HG02588 (cell line): ENCODE results near the gene KIF20A.
"Not testable (repeated sequence)": the region's sequence is repeated elsewhere in the genome, so short reads cannot be mapped to it uniquely, and the experiment has no call there.

Source experiments
- ATAC-seq: cut with Tn5 transposase; IDR thresholded peaks from one replicate; pipeline ENCODE4 v1.9.1; 2021; ENCODE audit warnings: mild to moderate bottlenecking, moderate library complexity; ENCODE audit not compliant: unreplicated experiment

The KIF20A gene

DNA sequence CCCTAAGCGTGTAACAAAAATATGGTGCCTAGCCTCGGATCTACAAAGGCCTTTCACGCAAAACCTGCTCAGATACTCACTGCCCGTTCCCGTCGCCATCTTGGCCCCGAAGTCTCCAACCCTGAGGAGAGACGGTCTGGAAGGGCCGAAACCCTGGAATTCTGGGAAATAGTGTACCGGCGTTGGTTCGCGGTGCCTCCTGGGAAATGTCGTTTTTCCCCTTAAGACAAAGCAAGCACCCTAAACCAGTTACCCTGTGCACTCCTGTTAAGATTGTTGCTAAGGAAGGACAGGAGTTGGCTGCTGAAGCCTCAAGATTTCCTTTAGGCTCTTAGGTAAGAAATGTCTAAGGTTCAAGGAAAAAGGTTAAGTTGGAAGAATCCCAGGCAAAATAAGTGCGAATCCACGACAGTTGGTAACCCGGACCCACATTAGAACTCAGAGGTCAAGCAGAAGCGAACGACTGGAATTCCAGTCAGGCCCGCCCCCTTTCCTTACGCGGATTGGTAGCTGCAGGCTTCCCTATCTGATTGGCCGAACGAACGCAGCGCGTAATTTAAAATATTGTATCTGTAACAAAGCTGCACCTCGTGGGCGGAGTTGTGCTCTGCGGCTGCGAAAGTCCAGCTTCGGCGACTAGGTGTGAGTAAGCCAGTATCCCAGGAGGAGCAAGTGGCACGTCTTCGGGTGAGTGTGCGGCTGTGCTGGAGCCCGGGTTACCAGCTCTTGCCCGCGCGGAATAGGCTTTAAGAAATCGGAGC is at the start of gene KIF20A, which contains the start of gene BRD8:
Gene KIF20A, plus strand, starts transcription at position 597 of the 761 bp plus-strand sequence. CDS start 569 bp downstream, outside the sequence.
Gene BRD8, minus strand, starts transcription at position 115 of the 761 bp plus-strand sequence. Its CDS starts 16 bp downstream, at position 99.
- peak; percentile 84 for ATAC-seq

DNA sequence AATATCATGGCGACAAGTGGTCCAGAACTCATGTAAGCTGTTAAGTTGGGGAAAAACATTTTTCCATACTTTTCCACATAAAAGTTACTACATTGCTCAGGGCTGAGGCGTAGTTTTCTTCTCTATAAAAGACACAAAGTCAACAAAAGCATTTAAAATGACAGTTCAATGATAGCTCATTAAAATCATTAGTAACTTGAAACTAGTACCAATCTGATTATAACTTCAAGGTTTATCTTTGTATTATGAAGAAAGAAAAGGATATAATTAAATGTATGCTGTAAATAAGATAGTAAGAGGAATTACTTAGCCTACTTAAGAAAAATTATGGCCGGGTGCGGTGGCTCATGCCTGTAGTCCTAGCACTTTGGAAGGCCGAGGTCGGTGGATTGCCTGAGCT is 49.6 kb upstream of the KIF20A start:
- no peak for ATAC-seq

DNA sequence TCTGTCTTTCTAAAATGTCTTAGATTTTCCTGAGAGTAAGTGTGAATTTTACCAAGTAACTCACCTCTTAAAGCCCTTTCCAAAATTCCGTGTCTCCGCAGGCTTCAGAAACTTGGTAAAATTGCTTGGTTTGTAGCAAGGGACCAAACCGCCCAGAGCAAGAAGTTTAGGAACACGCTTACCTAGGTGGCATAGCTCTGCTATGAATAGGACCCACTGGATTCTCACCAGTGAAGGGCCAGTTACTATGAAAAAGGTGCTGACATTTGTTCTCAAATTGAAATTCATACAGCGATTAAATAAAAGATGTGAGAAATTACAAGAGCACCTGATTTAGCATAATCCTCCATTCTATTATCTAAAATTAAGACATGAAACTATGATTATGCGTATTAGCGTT is 46.4 kb upstream of the KIF20A start:
- ATAC-seq: no peak

DNA sequence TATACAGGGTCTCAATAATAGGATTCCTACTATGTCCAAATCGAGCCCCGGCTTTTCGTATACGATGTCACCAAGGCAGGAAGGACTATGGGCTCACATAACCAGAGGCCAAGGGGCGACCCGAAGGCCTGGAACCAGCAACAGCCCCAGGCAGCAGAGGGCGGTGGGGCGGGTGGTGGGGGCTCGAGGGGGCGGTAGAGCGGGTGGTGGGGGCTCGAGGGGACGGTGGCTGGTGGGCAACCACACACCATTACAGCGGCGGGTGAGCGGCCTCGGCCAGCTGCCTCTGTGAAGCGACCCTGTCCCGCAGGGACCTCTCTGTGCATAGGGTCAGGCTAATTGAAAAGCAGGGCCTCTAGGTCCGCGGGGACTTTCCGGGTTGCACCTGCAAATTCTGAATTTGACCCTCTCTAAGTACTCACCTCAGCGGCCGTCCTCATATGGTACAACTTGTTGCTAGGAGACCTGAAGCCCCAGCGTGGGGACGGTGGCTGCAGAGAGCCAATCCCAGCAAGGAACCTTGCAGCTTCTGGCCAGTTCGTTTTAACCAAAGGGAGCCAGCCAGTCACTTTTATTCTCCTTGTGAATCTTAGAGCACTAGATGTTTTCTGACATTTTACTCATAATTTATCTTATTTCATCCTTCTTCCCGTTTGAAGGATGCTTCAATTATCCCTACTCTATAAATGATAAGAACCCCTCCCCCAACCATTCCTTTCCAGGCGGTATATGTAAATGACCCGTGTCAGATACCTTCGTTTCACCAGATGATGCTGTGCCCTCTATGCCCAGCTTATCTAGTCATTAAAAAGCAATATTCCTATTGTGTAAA is 39.7 kb upstream of the KIF20A start, which contains the start of gene NME5:
Gene NME5, minus strand, starts transcription at position 480 of the 832 bp plus-strand sequence. CDS start 648 bp downstream, outside the sequence.
- no peak for ATAC-seq

DNA sequence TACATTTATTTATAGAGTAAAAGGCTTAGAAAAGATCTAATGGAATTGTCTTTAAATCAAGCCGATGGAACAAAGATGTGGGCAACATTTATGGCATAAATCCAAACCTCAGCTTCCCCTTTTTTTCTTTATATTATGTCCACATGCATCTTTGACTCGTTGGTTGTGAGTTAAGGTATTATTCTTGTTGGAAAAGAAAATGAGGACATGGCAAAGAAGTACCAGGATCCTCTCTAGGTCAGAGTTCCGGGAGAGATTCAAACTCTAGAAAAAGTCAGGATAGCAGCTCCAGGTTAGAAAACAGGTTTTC is 39.2 kb upstream of the KIF20A start:
- no peak for ATAC-seq

DNA sequence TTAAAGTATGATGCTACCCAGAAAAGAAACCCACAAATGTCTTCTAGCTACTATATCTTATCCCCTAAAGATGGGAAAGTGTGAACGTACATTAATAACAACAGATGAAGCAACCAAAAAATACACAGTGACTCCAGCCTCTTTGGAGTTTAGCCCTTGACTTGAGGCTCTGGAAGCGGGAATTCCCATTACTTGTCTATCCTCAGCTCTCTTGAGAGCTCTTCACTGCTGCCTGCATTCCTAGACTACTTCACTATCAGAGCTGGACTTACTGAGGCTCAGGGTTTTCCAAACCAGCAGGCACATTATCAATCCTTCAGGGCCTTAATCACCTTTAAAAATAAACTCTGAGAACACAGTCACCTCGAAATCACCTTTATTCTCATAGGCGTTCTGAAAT is 38.6 kb upstream of the KIF20A start:
- no peak for ATAC-seq

DNA sequence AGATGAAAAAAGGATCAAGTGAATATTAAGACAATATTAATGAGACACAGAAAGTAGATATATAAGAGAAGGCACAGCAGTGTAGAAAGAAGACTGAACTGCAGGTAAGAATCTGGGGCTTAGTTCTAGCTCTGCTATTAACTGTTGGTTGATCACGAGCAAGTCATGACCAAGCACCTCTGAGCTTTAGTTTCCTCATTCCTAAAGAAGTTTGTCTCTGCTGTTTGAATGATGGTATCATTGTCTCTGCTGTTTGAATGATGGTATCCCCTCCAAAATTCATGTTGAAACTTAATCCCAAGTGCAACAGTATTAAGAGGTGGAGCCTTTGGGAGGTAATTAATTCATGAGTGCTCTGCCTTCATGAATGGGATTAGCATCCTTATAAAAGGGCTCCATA is 37.2 kb upstream of the KIF20A start:
- ATAC-seq: no peak

DNA sequence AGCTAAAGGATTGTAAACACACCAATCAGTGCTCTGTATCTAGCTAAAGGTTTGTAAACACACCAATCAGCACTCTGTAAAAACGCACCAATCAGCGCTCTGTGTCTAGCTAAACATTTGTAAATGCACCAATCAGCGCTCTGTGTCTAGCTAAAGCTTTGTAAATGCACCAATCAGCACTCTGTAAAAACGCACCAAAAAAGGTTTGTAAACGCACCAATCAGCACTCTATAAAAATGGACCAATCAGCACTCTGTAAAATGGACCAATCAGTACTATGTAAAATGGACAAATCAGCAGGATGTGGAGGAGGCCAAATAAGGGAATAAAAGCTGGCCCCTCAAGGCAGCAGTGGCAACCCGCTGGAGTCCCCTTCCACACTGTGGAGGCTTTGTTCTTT is 35.3 kb upstream of the KIF20A start:
- ATAC-seq: not testable (repeated sequence)

DNA sequence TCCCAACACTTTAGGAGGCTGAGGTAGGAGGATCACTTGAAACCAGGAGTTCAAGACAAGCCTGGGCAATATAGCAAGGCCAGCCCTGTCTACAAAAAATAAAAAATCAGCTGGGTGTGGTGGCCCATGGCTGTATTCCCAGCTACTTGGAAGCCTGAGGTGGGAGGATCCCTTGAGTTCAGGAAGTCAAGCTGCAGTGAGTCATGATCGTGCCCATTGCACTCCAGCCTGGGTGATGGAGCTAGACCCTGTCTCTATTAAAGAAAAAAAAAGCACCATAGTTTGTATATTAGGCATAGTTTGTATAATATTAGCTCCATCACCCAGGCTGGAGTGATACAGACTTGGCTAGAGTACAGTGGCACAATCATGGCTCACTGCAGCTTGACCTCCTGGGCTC is 30.1 kb upstream of the KIF20A start:
- ATAC-seq: no peak

DNA sequence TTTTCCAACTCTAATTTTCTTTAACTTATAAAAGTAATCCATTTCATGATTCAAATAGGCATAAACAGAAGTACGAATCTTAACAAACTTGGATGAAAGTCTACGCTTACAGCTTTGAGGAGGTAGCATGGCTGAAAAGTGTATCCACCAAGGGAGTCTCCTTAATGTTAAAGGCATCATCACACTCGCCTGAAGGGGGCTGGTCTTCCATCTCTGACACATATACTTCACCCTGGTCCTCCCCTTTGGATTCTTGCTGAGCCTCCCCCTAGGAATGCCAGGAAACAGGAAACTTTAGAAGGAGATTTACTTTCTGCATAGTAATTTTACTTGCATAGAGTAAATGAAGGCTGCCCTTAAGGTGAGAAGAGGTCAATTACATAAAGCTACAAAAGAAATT is 29.4 kb upstream of the KIF20A start:
- ATAC-seq: no peak

DNA sequence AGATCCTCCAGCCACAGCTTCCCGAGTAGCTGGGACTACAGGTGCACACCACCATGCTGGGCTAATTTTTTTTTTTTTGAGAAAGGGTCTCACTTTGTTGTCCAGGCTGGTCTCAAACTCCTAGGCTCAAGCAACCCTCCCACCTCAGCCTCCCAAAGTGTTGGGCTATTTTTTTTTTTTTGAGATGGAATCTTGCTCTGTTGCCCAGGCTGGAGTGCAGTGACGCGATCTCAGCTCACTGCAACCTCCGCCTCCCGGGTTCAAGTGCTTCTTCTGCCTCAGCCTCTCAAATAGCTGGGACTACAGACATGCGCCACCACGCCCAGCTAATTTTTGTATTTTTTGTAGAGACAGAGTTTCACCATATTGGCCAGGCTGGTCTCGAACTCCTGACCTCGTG is 22.9 kb upstream of the KIF20A start:
- not testable (repeated sequence) for ATAC-seq

DNA sequence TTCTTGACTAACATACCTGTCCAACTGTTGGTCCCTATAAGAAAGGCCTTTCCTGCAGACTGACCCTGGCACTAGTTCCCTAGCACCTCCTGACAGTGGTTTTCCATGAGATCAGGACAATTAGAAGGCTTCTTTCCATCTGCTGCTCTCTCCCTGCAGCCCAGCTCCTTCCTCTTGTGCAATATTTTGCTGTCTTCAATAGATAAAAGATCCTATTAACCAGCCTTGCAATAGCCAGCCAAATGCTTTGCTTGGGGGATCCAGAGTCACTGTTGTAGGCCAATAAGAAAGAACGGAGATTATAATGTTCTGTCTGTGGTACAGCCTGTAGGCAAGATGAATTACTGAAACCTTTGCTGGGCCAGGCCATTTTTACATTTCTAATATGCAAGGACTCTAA is 21.3 kb upstream of the KIF20A start:
- ATAC-seq: no peak

DNA sequence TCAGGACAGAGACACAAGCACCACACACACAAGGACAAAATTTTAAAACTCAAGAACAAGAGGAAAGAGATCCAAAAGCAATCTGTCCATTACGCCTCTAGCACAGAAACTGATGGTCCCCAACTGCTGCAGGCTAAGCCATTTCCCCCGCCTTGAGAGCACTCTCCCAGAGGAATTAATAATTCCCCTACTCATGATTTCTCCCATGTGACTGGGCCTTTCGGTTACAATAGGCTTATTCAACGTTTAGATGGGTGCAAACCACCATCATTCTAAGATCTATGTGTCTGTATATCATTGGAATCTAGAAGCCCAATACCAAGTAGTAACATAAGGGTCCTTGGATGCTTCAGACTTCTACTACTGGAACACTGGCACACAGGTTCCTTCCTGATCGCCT is 19.2 kb upstream of the KIF20A start:
- no peak for ATAC-seq

DNA sequence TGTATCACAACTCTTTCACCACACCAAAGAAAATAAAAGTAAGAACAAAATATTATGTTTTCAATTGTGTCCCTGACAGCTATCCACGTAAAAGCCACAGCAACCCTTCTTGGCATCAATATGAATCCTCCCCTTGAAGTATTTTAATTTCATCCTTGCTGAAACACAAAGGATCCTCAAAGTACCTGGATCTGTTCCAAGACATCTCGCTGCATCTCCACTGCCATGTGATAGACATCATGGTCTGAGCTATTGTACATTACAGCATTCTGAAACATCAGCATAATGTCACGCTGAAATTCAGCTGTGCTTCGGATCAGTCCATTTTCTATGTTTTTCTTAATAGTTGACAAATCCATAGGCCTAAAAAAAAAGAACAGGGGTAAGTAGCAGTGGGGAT is 18.2 kb upstream of the KIF20A start:
- no peak for ATAC-seq

DNA sequence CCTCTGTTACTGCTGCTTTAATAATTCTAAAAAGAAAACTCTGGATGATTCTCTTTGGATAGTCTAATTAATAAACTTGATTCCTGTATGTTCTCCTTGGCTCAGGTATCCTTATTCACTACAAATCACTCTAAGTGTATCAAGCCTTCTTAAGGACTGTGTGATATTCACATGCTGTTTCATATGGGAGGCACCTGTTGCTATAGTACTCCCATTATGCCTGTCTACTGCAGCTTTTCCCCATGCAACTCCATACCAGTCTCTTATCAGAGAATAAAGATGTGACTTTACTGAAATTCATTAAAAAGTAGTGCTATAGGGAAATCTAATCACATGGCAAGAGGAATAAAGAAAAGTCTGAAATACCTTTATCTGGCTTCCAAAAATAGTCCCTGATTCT is 15.2 kb upstream of the KIF20A start:
- no peak for ATAC-seq

DNA sequence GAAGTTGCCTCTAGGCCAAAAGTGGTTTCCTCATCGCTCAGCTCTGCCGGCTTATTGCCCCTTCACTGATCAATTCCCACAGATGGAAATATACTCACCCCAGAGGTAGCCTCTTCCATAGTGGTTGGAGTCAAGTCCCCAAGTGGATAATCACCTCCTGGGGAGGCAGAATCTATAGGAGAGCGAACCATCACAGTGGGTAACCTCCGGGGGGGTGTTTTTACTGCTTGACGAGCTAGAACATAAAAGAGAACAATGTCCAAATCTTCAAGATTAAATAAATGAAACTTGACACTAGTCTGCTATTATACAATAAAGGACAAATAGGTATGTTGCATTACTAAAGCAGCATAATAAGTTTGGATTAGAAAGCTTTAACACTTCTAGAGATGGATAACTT is 9.8 kb upstream of the KIF20A start:
- no peak for ATAC-seq

DNA sequence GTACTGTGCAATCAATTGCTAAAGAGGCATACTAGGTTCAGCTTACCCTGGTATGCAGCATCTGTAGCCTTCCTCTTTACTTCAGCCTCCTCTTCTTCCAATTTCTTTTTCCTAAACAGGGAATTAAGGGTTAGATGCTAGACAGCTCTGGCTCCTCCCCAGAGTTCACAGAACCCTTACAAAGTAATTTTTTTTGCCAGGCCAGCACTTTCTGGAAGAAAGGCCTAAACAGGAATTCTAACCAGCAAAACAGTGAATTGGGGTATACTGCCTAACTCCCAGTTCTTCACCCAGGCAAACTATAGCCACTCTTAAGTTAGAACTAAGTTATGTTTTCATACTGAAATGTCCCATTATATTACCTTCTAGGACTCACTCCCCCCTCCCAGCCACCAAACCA is 8.6 kb upstream of the KIF20A start:
- no peak for ATAC-seq

DNA sequence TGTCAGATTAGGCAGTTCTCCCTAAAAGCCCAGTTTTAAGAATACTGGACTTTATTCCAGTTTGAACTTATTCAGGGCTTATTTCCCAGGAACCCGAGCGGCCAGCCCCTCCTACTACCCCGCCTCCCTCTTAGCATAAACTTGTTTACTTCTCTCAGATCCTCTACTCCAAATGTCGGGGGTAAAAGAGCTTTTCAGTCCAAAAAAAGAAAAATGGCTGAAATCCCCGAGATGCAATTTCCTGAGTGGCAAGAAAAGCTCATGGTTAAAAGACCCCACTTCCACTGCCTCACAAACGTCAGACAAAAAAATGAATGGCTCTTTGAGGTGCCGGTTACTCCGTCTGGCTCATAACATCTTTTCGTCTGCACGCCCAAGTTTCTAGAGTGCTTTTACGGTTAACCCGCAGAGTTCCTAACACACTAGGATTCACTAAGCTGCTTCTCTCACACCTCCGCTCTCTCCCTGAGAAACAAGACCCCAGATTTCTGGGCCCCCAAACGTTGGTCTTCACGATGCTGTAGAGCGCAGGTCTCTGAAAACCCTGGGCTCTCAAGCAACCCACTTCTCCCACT is 884 bp upstream of the KIF20A start:
- ATAC-seq: no peak

DNA sequence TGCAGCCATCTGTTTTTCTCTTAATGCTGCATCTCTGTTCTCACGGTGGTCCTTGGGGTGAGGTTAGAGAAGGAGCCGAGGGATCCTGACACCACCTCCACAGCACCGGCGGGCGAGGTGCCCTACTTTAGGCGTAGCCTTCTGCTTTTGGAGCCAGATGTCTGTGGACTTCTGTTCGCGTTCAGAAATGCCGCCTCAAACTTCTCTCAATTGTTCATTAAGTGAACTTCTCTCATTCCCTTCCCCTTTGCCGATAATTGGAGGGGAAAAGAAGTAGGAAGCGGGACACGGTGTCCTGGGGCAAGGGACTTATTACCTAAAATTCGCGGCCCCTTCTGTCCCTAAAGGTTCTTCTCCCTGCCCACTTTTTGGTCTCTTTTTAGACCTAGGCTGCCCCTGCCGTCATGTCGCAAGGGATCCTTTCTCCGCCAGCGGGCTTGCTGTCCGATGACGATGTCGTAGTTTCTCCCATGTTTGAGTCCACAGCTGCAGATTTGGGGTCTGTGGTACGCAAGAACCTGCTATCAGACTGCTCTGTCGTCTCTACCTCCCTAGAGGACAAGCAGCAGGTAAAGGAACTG is 455 bp downstream of the KIF20A start:
- ATAC-seq: no peak

DNA sequence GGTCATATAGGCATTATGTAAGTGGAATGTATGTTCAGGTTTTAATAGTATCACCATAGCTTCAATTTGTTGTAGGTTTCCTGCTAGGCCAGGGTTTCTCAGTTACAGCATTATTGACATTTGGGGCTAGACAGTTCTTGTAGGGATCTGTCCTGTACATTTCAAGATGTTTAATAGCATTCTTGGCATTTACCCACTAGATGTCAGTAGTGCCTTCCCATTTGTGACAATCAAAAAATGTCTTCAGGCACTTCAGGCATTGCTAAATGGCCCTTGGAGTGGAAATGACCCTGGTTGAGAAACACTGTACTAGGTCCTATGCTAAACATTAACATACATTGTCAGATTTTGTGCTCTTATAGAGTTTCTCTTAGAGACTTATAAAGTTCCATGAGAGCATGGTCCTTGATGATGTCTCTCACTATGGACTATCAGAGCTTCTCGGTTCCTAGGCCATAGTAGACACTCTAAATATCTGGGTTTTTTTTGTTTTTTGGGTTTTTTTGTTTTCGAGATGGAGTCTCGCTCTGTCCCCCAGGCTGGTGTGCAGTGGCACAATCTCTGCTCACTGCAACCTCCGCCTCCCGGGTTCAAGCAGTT is 1.4 kb downstream of the KIF20A start:
- ATAC-seq: no peak

DNA sequence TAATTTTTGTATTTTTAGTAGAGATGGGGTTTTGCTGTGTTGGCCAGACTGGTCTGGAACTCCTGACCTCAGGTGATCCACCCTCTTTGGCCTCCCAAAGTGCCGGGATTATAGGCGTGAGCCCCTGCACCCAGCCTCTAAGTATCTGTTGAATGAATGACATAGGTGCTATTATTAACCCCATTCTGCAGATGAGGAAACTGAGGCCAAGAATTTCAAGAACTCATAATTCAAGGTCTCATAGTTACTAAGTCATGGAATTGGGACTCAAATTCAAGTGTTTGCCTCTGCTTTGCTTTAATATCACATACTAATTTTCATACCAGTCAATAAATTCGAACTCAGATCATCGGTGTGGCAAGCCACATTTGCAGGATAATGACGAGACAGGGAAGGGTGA is 1.9 kb downstream of the KIF20A start:
- no peak for ATAC-seq
